Measurements from ENCODE around the gene SPOP.

Gene SPOP

DNA sequence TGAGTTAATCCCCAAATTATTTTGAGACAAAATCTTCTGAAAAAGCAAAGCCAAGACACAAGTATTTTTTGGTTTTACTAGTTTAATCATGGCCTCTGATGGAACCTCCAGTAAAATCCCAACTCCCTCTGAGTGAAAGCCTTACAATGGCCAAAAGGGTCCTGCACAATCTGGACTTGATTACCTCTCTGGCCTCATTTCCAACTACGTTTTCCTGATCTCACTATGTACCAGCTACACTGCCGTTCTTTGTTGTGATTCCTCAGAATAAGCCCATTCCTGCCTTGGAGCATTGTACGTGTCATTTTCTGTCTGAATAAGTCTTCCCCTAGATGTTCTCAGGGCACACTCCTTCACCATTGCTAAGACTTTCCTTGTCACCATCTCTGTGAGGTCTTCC is 37.3 kb downstream of the SPOP start:
- no peak for TF ChIP-seq POLR2AphosphoS5 (IDR thresholded peaks at IDR 0.05; ENCODE audit: low read depth, low read length)
- no peak for TF ChIP-seq POLR2A (IDR thresholded peaks at IDR 0.05; ENCODE audit: low read depth, low read length)
- no peak for TF ChIP-seq TAF1 (IDR thresholded peaks at IDR 0.05; ENCODE audit: borderline replicate concordance, low read depth, low read length)
- FAIRE-seq (no peak), DNase-seq (ENCODE audit: insufficient read length) (no peak)

GRCh38 chr17:49638818-49639217 is 39.1 kb downstream of the SPOP start:
- DNase-seq (ENCODE audit: insufficient read length) (no peak), FAIRE-seq (no peak)
- TF ChIP-seq POLR2A (IDR thresholded peaks at IDR 0.05; ENCODE audit: low read depth, low read length) (no peak), POLR2AphosphoS5 (IDR thresholded peaks at IDR 0.05; ENCODE audit: low read depth, low read length) (no peak), TAF1 (IDR thresholded peaks at IDR 0.05; ENCODE audit: borderline replicate concordance, low read depth, low read length) (no peak)

DNA sequence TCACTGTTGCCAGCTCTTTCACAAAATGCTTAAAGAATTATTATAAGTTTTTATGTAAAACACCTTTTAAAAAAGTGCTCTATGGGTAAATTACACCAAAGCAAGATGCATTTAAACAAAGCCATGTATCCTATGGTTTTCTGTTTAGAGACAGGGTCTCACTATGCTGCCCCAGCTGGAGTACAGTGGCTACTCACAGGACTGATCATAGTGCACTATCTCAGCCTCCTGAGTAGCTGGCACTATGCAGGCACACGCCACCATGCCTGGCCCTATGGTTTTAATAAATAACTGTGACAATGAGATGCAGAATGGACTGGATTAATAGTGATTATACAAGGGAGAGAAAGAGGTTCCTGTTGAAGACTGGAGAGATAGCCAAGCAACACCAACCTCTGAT is 40.2 kb downstream of the SPOP start:
- DNase-seq (ENCODE audit: insufficient read length) = no peak
- TF ChIP-seq TAF1 (IDR thresholded peaks at IDR 0.05; ENCODE audit: borderline replicate concordance, low read depth, low read length) (no peak), POLR2A (IDR thresholded peaks at IDR 0.05; ENCODE audit: low read depth, low read length) (no peak), POLR2AphosphoS5 (IDR thresholded peaks at IDR 0.05; ENCODE audit: low read depth, low read length) (no peak)
- FAIRE-seq = no peak

GRCh38 chr17:49637050-49637449 is 40.8 kb downstream of the SPOP start:
- DNase-seq (ENCODE audit: insufficient read length) (no peak), FAIRE-seq (no peak)
- no peak for TF ChIP-seq TAF1 (IDR thresholded peaks at IDR 0.05; ENCODE audit: borderline replicate concordance, low read depth, low read length)
- TF ChIP-seq POLR2A (IDR thresholded peaks at IDR 0.05; ENCODE audit: low read depth, low read length) = no peak
- no peak for TF ChIP-seq POLR2AphosphoS5 (IDR thresholded peaks at IDR 0.05; ENCODE audit: low read depth, low read length)

DNA sequence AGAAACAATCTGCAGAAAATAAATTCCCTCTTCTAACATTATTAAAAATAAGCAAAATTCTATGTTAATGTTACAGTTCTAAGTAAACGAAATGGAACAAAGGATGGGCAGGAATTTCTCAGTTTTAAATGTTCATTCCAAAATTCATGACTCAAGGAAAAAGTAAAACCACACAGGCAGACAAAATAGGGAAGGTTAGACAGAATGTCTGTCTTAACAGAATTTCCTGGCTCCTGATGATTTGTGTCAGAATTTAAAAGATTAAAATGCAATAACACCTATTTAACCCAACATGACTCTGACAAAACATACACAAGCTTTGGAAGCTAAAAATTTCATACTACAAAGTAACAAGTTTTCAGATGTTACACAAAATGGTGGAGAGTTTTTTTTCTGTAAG is 42.8 kb downstream of the SPOP start:
- DNase-seq (ENCODE audit: insufficient read length) (no peak), FAIRE-seq (no peak)
- TF ChIP-seq POLR2AphosphoS5 (IDR thresholded peaks at IDR 0.05; ENCODE audit: low read depth, low read length) = no peak
- no peak for TF ChIP-seq TAF1 (IDR thresholded peaks at IDR 0.05; ENCODE audit: borderline replicate concordance, low read depth, low read length)
- TF ChIP-seq POLR2A (IDR thresholded peaks at IDR 0.05; ENCODE audit: low read depth, low read length) = no peak

DNA sequence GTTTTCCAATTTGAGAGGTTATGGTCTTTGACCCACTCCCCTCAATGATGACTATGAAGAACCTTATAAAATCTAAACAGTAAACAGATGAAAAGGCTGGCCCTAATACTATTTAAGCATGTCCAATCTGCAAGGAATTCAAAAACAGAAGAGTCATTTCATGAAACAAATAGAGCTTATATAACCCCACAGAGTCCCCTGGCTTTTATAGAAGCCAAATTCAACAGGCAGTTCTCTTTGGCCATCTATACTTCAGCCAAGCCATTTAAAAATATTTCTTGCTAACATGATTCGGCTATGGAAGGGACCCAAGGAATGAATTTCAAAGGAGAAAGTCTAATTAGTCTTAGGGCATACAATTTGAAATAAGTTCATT is 43.4 kb downstream of the SPOP start:
- DNase-seq (ENCODE audit: insufficient read length) (no peak), FAIRE-seq (no peak)
- TF ChIP-seq TAF1 (IDR thresholded peaks at IDR 0.05; ENCODE audit: borderline replicate concordance, low read depth, low read length) (no peak), POLR2A (IDR thresholded peaks at IDR 0.05; ENCODE audit: low read depth, low read length) (no peak), POLR2AphosphoS5 (IDR thresholded peaks at IDR 0.05; ENCODE audit: low read depth, low read length) (no peak)

GRCh38 chr17:49633762-49634484 is 44.0 kb downstream of the SPOP start:
- no peak for TF ChIP-seq TAF1 (IDR thresholded peaks at IDR 0.05; ENCODE audit: borderline replicate concordance, low read depth, low read length)
- TF ChIP-seq POLR2A (IDR thresholded peaks at IDR 0.05; ENCODE audit: low read depth, low read length) = no peak
- TF ChIP-seq POLR2AphosphoS5 (IDR thresholded peaks at IDR 0.05; ENCODE audit: low read depth, low read length) = no peak
- DNase-seq (ENCODE audit: insufficient read length) (no peak), FAIRE-seq (no peak)

DNA sequence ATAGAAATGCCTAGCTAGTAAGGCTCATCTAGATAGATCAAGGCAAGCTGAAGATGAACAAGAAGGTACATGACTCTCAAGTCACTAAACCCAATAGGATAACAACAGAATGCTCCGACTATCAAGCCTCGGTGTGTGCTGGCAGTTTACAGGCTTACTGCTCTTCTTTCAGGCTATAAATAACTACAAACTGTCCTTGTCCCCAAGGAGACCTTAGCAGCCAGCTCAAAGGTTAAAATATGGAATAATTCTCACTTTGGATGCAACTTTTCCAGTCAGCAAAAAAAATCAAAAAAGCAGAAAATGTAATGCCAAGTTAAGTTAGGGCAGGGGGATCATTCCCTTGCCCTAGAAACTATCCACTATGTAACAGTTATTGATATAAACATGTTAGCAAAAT is 44.6 kb downstream of the SPOP start:
- FAIRE-seq = no peak
- TF ChIP-seq POLR2AphosphoS5 (IDR thresholded peaks at IDR 0.05; ENCODE audit: low read depth, low read length) (no peak), POLR2A (IDR thresholded peaks at IDR 0.05; ENCODE audit: low read depth, low read length) (no peak), TAF1 (IDR thresholded peaks at IDR 0.05; ENCODE audit: borderline replicate concordance, low read depth, low read length) (no peak)
- no peak for DNase-seq (ENCODE audit: insufficient read length)

DNA sequence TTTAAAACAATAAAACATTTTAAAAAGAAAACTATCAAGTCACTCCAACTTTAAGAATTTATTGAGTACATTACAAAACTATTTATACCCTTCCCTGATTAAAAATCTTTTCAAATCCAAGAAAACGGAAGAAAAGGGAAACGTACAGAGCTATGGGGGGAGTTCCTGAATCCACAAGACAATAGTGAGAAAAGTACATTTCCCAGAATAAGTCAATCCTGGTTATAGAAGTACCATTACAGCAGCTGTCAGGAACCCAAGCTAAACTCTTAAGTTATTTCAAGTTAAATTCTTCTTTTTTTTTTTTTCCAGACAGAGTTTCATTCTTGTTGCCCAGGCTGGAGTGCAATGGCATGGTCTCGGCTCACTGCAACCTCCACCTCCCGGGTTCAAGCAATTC is 45.7 kb downstream of the SPOP start:
- TF ChIP-seq POLR2A (IDR thresholded peaks at IDR 0.05; ENCODE audit: low read depth, low read length) (no peak), TAF1 (IDR thresholded peaks at IDR 0.05; ENCODE audit: borderline replicate concordance, low read depth, low read length) (no peak), POLR2AphosphoS5 (IDR thresholded peaks at IDR 0.05; ENCODE audit: low read depth, low read length) (no peak)
- DNase-seq (ENCODE audit: insufficient read length) = no peak
- FAIRE-seq = no peak

DNA sequence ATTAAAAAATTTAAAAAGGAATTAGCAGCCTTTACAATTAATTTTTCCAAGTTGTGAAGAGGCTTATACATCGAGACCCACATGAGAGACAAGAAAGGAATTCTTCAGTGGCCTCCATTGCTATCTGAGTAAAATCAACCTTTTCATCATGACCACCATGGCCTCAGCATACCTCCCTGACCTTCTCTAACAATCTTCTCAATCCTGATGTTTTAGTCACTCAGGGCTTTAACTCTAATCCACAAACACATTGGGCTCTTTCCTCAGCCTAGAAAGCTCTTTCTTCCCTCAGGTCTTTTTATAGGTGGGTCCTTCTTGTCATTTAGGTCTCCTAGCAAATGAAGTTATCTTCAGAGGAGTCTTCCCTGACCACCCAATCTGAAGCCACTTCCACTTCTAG is 46.4 kb downstream of the SPOP start:
- DNase-seq (ENCODE audit: insufficient read length) (no peak), FAIRE-seq (no peak)
- TF ChIP-seq POLR2AphosphoS5 (IDR thresholded peaks at IDR 0.05; ENCODE audit: low read depth, low read length) (no peak), POLR2A (IDR thresholded peaks at IDR 0.05; ENCODE audit: low read depth, low read length) (no peak), TAF1 (IDR thresholded peaks at IDR 0.05; ENCODE audit: borderline replicate concordance, low read depth, low read length) (no peak)

- no peak for DNase-seq (ENCODE audit: insufficient read length)
Measured at GRCh38 chr17:49630113-49630900, 47.6 kb downstream of the SPOP start.

DNA sequence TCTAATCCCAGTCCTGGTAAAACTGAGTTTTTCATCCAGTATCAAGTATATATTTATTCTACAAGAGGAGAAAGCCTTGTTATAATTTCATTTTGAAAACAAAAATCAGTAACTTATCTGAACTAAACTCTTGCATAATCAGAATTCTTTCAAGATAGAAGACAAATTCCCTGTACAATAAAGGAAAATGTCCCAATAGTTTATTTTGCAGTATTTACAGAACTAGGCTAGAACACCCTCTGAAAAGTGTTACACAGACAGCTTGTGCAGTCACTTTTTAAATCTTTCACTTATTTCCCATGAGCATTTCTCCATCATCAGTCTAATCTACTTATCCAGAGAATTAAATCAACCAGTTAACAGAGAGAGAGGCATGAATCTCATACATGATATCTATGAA is 48.5 kb downstream of the SPOP start:
- FAIRE-seq (no peak), DNase-seq (ENCODE audit: insufficient read length) (no peak)
- TF ChIP-seq POLR2AphosphoS5 (IDR thresholded peaks at IDR 0.05; ENCODE audit: low read depth, low read length) = no peak
- TF ChIP-seq TAF1 (IDR thresholded peaks at IDR 0.05; ENCODE audit: borderline replicate concordance, low read depth, low read length) = no peak
- no peak for TF ChIP-seq POLR2A (IDR thresholded peaks at IDR 0.05; ENCODE audit: low read depth, low read length)

More at GRCh38 chr17:49630113-49630900, 47.6 kb downstream of the SPOP start:
- FAIRE-seq = no peak
- no peak for TF ChIP-seq POLR2A (IDR thresholded peaks at IDR 0.05; ENCODE audit: low read depth, low read length)
- no peak for TF ChIP-seq POLR2AphosphoS5 (IDR thresholded peaks at IDR 0.05; ENCODE audit: low read depth, low read length)
- TF ChIP-seq TAF1 (IDR thresholded peaks at IDR 0.05; ENCODE audit: borderline replicate concordance, low read depth, low read length) = no peak

Data from GM12892 (cell line).